ENCODE results near the gene KLHL5. TPM values are rescaled to one million over a fixed set of nuclear protein-coding genes. Genes with fewer than 3 reads are reported as not detected.
A peak's percentile ranks its signal among the peaks of the same experiment; 100 is the strongest.

KLHL5 gene
- polyA plus RNA-seq, 3 donors = 16.7 to 32.2 (median 23.3) TPM

GRCh38 chr4:39044364-39044955 lies 17.6 kb upstream of the KLHL5 start:
- Histone ChIP-seq H3K4me3 (replicated peaks in 1 of 3; ENCODE audit: low read depth in 2 of 3, low read length in 3 of 3) (peak overlapping the region; percentile 54 to 98 (median 87)), H3K36me3 (replicated peaks in 1 of 2; ENCODE audit: control insufficient read depth in 1 of 2, insufficient read depth in 2 of 2, low read length in 2 of 2) (no peaks in the 10 kb centered on the region), H3K9me3 (replicated peaks in 1 of 2; ENCODE audit: control insufficient read depth in 1 of 2, insufficient read depth in 1 of 2, low read length in 2 of 2) (no peaks in the 10 kb centered on the region), H4K20me1 (ENCODE audit: insufficient read depth, low read length) (peaks cover 31% of the 10 kb centered on the region), H3K4me1 (ENCODE audit: control insufficient read depth in 1 of 2, insufficient read depth in 2 of 2, low read length in 2 of 2) (peaks cover 38 to 47% of the 10 kb centered on the region in 2 donors), H2AFZ (ENCODE audit: insufficient read depth, low read depth, low read length, poor library complexity, severe bottlenecking) (peak overlapping the region; percentile 49), H3K27me3 (ENCODE audit: control insufficient read depth in 2 of 2, insufficient read depth in 2 of 2, low read length in 2 of 2) (no peaks in the 10 kb centered on the region), H3K79me2 (ENCODE audit: insufficient read depth, low read length) (peaks cover 2% of the 10 kb centered on the region), H3K9ac (ENCODE audit: insufficient read depth, low read length, poor library complexity, severe bottlenecking) (peak overlapping the region; percentile 87), H3K27ac (ENCODE audit: low read depth in 1 of 2, low read length in 2 of 2) (peak overlapping the region; percentile 47 to 81), H3K4me2 (replicated peaks; ENCODE audit: extremely low read depth, low read length, poor library complexity, severe bottlenecking) (peak overlapping the region; percentile 90)
- intact Hi-C loops (cut with micrococcal nuclease) = loop anchor here in 1 of 2 donors (10.0 kb wide), 1 partner anchor 60 kb away; no protein-coding TSS in a partner anchor
- H3K4me1 Mint-ChIP-seq = peaks cover 48% of the 10 kb centered on the region
- under 1% methylated on average over 32 of the region's 54 CpGs for WGBS (ENCODE audit: insufficient coverage)
- H3K27ac Mint-ChIP-seq = peak overlapping the region; percentile 87 to 95 (median 90)
- H3K27me3 Mint-ChIP-seq (ENCODE audit: low read depth in 3 of 3) = no peaks in the 10 kb centered on the region
- H3K4me3 Mint-ChIP-seq = peak overlapping the region; percentile 79 to 84
- no peaks in the 10 kb centered on the region for H3K9me3 Mint-ChIP-seq
- H3K36me3 Mint-ChIP-seq = no peaks in the 10 kb centered on the region
- DNase-seq = peak; percentile 97 to 99 (median 98)
- no peak for TF ChIP-seq CTCF (IDR thresholded peaks at IDR 0.05)

DNA sequence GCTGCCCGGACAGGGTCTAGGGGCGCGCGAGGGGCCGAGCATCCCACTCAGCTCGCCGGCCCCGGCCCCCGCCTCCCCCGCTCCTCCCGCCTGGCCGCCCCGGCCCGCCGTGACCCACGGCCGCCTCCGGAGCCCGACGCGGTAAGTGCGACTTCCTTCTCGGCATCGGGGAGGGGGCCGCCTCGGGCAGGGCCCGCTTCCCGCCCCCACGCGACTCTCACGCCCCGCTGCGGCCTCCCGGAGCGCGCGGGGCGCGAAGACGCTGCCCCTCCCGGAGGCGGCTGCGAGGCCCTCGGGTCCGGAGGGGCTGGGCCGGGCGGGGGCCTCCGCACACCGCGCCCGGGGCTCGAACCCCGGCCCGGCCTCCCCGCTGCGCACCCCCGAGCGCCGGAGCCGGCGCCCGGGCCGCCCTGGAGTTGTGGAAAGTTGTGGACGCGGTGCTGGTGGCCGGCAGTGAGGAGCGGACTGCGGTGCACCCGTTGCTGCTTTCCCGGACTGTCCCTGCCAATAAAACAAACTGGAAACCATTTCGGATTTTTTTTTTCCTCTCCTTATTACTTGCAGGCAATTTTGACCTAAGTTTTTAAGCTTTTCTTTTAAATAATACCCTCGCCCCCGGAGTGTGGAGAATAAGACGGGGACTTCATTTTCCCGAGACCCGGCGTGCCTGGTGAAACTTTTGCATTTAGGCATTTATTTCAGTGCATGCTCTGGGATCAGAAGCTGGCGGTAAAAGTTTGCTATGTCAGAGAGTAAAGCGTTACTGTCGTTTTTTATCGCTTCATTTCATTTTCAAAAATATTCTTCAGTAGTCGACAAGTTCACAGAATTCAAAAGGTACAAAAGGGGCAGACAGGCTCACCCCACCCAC lies 16.8 kb upstream of the KLHL5 start:
- intact Hi-C loops (cut with micrococcal nuclease) = loop anchor here in 1 of 2 donors (10.0 kb wide), 1 partner anchor 60 kb away; no protein-coding TSS in a partner anchor
- peak overlapping the region; percentile 47 to 81 for H3K27ac ChIP-seq (ENCODE audit: low read depth in 1 of 2, low read length in 2 of 2)
- H3K27me3 Mint-ChIP-seq (ENCODE audit: low read depth in 3 of 3) = no peaks in the 10 kb centered on the region
- peak overlapping the region; percentile 47 to 98 (median 87) for H3K4me3 ChIP-seq (replicated peaks in 1 of 3; ENCODE audit: low read depth in 2 of 3, low read length in 3 of 3)
- H3K9ac ChIP-seq (ENCODE audit: insufficient read depth, low read length, poor library complexity, severe bottlenecking) = peak overlapping the region; percentile 87
- H2AFZ ChIP-seq (ENCODE audit: insufficient read depth, low read depth, low read length, poor library complexity, severe bottlenecking) = peak overlapping the region; percentile 49
- peaks cover 38 to 47% of the 10 kb centered on the region in 2 donors for H3K4me1 ChIP-seq (ENCODE audit: control insufficient read depth in 1 of 2, insufficient read depth in 2 of 2, low read length in 2 of 2)
- peaks cover 48% of the 10 kb centered on the region for H3K4me1 Mint-ChIP-seq
- TF ChIP-seq CTCF (IDR thresholded peaks at IDR 0.05) = no peak
- H3K79me2 ChIP-seq (ENCODE audit: insufficient read depth, low read length) = peaks cover 2% of the 10 kb centered on the region
- H3K36me3 ChIP-seq (replicated peaks in 1 of 2; ENCODE audit: control insufficient read depth in 1 of 2, insufficient read depth in 2 of 2, low read length in 2 of 2) = no peaks in the 10 kb centered on the region
- H3K9me3 Mint-ChIP-seq = no peaks in the 10 kb centered on the region
- H3K9me3 ChIP-seq (replicated peaks in 1 of 2; ENCODE audit: control insufficient read depth in 1 of 2, insufficient read depth in 1 of 2, low read length in 2 of 2) = no peaks in the 10 kb centered on the region
- no peaks in the 10 kb centered on the region for H3K27me3 ChIP-seq (ENCODE audit: control insufficient read depth in 2 of 2, insufficient read depth in 2 of 2, low read length in 2 of 2)
- H3K36me3 Mint-ChIP-seq = no peaks in the 10 kb centered on the region
- H3K4me3 Mint-ChIP-seq = peak overlapping the region; percentile 89 to 93
- H4K20me1 ChIP-seq (ENCODE audit: insufficient read depth, low read length) = peaks cover 37% of the 10 kb centered on the region
- DNase-seq = peak; percentile 37 to 53 (median 38)
- peak overlapping the region; percentile 90 to 96 (median 94) for H3K27ac Mint-ChIP-seq
- H3K4me2 ChIP-seq (replicated peaks; ENCODE audit: extremely low read depth, low read length, poor library complexity, severe bottlenecking) = peak overlapping the region; percentile 90
- WGBS (ENCODE audit: insufficient coverage) = under 1% methylated on average over 61 of the region's 82 CpGs

All from CD14-positive monocyte (primary cell).